ENCODE measurements around the gene NEURL1B. TPM values are rescaled to one million over a fixed set of nuclear protein-coding genes. Genes with fewer than 3 reads are reported as not detected.

Gene NEURL1B
- total and polyA plus RNA-seq, 10 of the 15 experiments (the other 5 are each of a cell fraction or from before 2014, with no cell fraction given): 0.04 to 0.28 (median 0.05) TPM; not detected in 4

DNA sequence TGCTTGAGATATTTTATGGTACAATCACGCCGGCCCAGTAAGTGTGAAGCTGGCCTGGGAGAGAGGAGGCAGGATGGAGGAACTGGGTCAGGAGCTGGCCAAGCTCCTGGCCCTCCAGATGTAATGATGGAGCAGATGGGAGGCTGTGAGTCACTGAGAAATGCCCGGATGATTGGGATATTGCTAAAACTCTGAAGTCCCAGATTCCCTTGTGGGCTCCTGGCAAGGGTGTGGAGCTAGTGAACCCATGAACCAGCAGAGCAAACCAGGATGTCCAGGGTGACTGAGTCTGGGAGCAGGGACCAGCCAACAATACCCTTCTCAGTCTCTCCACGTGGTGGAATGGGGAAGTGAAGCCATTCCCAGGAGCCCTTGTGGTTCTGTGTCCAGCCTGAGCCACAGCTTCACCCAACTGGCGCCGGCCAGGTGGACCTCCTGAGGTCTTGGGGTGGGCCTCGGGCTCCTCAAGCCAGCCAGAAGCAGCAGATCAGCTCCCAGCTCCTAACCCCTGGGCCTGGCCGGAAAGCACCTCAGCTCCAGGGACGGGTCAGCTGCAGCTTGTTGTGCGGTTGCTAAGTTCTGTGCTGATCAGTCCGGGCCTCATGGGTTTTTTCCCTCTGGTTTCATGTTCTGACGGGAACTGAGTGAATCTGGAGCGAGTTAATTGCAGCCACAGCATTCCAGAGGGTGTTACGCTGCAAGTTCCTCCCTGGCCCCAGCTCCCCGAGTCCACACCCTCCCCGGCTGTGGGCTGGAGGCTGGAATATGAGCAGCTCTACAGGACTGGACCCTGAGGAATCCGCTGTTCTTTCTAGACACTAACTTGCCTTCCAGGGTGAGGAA lies 92.3 kb downstream of the NEURL1B start:
- Histone ChIP-seq H2AFZ (ENCODE audit: control insufficient read depth, low read depth, low read length) (no peak overlapping the region), H3K4me2 (ENCODE audit: control insufficient read depth, insufficient read depth) (no peak overlapping the region), H3K27ac (ENCODE audit: control insufficient read depth, insufficient read depth) (no peak overlapping the region), H3K27me3 (replicated peaks in 1 of 2; ENCODE audit: control insufficient read depth in 2 of 2, insufficient read depth in 2 of 2, low read length in 1 of 2) (peaks cover 0 to 2% of the 10 kb centered on the region in 2 experiments; a peak in 2 of 4 replicates), H4K20me1 (ENCODE audit: control insufficient read depth, insufficient read depth) (no peaks in the 10 kb centered on the region), H3K36me3 (ENCODE audit: control insufficient read depth in 2 of 2, insufficient read depth in 2 of 2, low read length in 1 of 2) (no peaks in the 10 kb centered on the region), H3K4me1 (ENCODE audit: control insufficient read depth, insufficient read depth, low read length) (no peaks in the 10 kb centered on the region), H3K9ac (ENCODE audit: control insufficient read depth, insufficient read depth, low read length) (no peak overlapping the region), H3K9me3 (replicated peaks; ENCODE audit: control insufficient read depth, insufficient read depth, low read length) (no peaks in the 10 kb centered on the region), H3K4me3 (no peak overlapping the region), H3K79me2 (ENCODE audit: control insufficient read depth, insufficient read depth, low read length) (no peaks in the 10 kb centered on the region)
- TF ChIP-seq STAT1 (conservative IDR thresholded peaks at IDR 0.05) (no peak), PAX5 (IDR thresholded peaks at IDR 0.05; ENCODE audit: borderline replicate concordance, low read depth, low read length) (no peak), ZNF274 (IDR thresholded peaks at IDR 0.05; ENCODE audit: insufficient read depth, insufficient read length) (no peak), RELB (IDR thresholded peaks at IDR 0.05; ENCODE audit: low read depth) (no peak), NFIC (IDR thresholded peaks at IDR 0.05; ENCODE audit: low read depth, low read length) (no peak), SIX5 (IDR thresholded peaks at IDR 0.05; ENCODE audit: low read depth, low read length, severe bottlenecking) (no peak), ZBED1 (IDR thresholded peaks at IDR 0.05; ENCODE audit: borderline replicate concordance) (no peak), ZNF207 (IDR thresholded peaks at IDR 0.05; ENCODE audit: borderline replicate concordance) (no peak), DPF2 (IDR thresholded peaks at IDR 0.05) (no peak)
- TF ChIP-seq, protein P1, sequence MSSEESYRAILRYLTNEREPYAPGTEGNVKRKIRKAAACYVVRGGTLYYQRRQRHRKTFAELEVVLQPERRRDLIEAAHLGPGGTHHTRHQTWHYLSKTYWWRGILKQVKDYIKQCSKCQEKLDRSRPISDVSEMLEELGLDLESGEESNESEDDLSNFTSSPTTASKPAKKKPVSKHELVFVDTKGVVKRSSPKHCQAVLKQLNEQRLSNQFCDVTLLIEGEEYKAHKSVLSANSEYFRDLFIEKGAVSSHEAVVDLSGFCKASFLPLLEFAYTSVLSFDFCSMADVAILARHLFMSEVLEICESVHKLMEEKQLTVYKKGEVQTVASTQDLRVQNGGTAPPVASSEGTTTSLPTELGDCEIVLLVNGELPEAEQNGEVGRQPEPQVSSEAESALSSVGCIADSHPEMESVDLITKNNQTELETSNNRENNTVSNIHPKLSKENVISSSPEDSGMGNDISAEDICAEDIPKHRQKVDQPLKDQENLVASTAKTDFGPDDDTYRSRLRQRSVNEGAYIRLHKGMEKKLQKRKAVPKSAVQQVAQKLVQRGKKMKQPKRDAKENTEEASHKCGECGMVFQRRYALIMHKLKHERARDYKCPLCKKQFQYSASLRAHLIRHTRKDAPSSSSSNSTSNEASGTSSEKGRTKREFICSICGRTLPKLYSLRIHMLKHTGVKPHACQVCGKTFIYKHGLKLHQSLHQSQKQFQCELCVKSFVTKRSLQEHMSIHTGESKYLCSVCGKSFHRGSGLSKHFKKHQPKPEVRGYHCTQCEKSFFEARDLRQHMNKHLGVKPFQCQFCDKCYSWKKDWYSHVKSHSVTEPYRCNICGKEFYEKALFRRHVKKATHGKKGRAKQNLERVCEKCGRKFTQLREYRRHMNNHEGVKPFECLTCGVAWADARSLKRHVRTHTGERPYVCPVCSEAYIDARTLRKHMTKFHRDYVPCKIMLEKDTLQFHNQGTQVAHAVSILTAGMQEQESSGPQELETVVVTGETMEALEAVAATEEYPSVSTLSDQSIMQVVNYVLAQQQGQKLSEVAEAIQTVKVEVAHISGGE (CRISPR knock-in tag; IDR thresholded peaks at IDR 0.05): no peak
- ChIA-PET RAD21 (ENCODE audit: unreplicated experiment) (interaction anchor here (1.1 to 1.2 kb wide), 2 partner anchors 28 to 172 kb away, joined by 3 read pairs; no protein-coding TSS in a partner anchor), SMC1A (ENCODE audit: uncharacterized antibody, unreplicated experiment) (interaction anchor here (0.8 to 1.7 kb wide), 2 partner anchors 10 to 18 kb away, joined by 3 to 5 read pairs; no protein-coding TSS in a partner anchor), POLR2A (no interaction called here), CTCF (interaction anchor here (0.7 kb wide), 1 partner anchor 36 kb away, joined by 3 read pairs; no protein-coding TSS in a partner anchor)
- 43% methylated on average over 17 of the region's 17 CpGs for WGBS (ENCODE audit: insufficient coverage, insufficient replicate concordance, low lambda C conversion rate, missing lambda C conversion rate)
- in situ Hi-C loops (cut with MboI) (no loop called here), intact Hi-C loops (cut with micrococcal nuclease; ENCODE audit: unreplicated experiment) (no loop called here)
- ATAC-seq: no peak
- FAIRE-seq: no peak
- no peak for DNase-seq (ENCODE audit: low read depth, low spot score)
- BruUV-seq (replicated peaks): no TSS peak
